Fibroblast of lung (primary cell): Measurements from ENCODE around the gene POU2AF2. TPM values are rescaled to one million over a fixed set of nuclear protein-coding genes. Genes with fewer than 3 reads are reported as not detected.

Source experiments
- DNase-seq, 2 donors: peaks; one replicate each; pipeline versions ENCODE4 v3.0.0 to v3.0.0-alpha.2; 2010; ENCODE audit warnings: low read depth in 2 of 2
- H2AFZ ChIP-seq: 2 replicates; pipeline ENCODE4 v1.5.1; 2012; ENCODE audit warnings: low read length, control low read depth, inconsistent platforms
- H3K27ac ChIP-seq: 2 replicates; pipeline ENCODE4 v1.5.1; 2011; ENCODE audit warnings: low read length, control low read depth; ENCODE audit not compliant: insufficient read depth
- H3K27me3 ChIP-seq: 2 replicates; pipeline ENCODE4 v1.5.1; 2011; ENCODE audit warnings: mild to moderate bottlenecking, low read length; ENCODE audit not compliant: control insufficient read depth, insufficient read depth
- H3K36me3 ChIP-seq: 2 replicates; pipeline ENCODE4 v1.5.1; 2011; ENCODE audit warnings: low read length; ENCODE audit not compliant: control insufficient read depth, insufficient read depth
- H3K4me1 ChIP-seq: 2 replicates; pipeline ENCODE4 v1.5.1; 2011; ENCODE audit warnings: low read length; ENCODE audit not compliant: control insufficient read depth, insufficient read depth; ENCODE audit errors: extremely low read depth
- H3K4me2 ChIP-seq: 2 replicates; pipeline ENCODE4 v1.5.1; 2011; ENCODE audit warnings: low read length, control low read depth; ENCODE audit not compliant: insufficient read depth; ENCODE audit errors: extremely low read depth
- H3K4me3 ChIP-seq, 4 experiments: fragments of 200-600 bp in 1 of 4; sonication (generic) in 1 of 4; replicated peaks in 1 of 4; 2 replicates each; pipeline ENCODE4 v1.5.1; 2011 to 2016; ENCODE audit warnings: low read length in 4 of 4, low read depth in 3 of 4, mild to moderate bottlenecking in 3 of 4, control low read depth in 2 of 4, inconsistent platforms in 1 of 4, mixed read lengths in 1 of 4; ENCODE audit not compliant: insufficient read depth in 1 of 4; ENCODE audit errors: control extremely low read depth in 1 of 4
- H3K79me2 ChIP-seq: 2 replicates; pipeline ENCODE4 v1.5.1; 2012; ENCODE audit warnings: mild to moderate bottlenecking, low read length, inconsistent platforms; ENCODE audit not compliant: control insufficient read depth, insufficient read depth
- H3K9ac ChIP-seq: 2 replicates; pipeline ENCODE4 v1.5.1; 2011; ENCODE audit warnings: mild to moderate bottlenecking, low read length, control low read depth; ENCODE audit not compliant: insufficient read depth
- H3K9me3 ChIP-seq: 2 replicates; pipeline ENCODE4 v1.5.1; 2012; ENCODE audit warnings: low read depth, low read length; ENCODE audit not compliant: control insufficient read depth, insufficient read depth
- H4K20me1 ChIP-seq: 2 replicates; pipeline ENCODE4 v1.5.1; 2011; ENCODE audit warnings: low read length; ENCODE audit not compliant: control insufficient read depth, insufficient read depth; ENCODE audit errors: extremely low read depth
- CTCF ChIP-seq, 2 donors: IDR thresholded peaks in 1 of 2; conservative IDR thresholded peaks in 1 of 2; 1 replicate in 1 of 2; 2 replicates in 1 of 2; pipeline ENCODE4 v1.5.1; 2011 to 2012; ENCODE audit warnings: low read length in 2 of 2, control low read depth in 1 of 2, inconsistent platforms in 1 of 2, low read depth in 1 of 2, mild to moderate bottlenecking in 1 of 2
- EZH2 ChIP-seq: IDR thresholded peaks from 2 replicates; pipeline ENCODE4 v1.5.1; 2012; ENCODE audit warnings: low read length, control low read depth, mild to moderate bottlenecking; ENCODE audit errors: missing control alignments
- polyA plus RNA-seq, 2 donors: library from polyadenylated mRNA; depleted of rRNA in 1 of 2; stranded (reverse) in 1 of 2; unstranded in 1 of 2; fragments of >200 nt; gene quantifications; 2 replicates each; pipeline ENCODE4 v1.2.1, GENCODE V29; 2011 to 2012; ENCODE audit warnings: missing spikeins in 1 of 2
- total RNA-seq: library from RNA; depleted of rRNA; stranded (reverse); fragments of >200 nt; gene quantifications from 2 replicates; pipeline ENCODE4 v1.2.1, GENCODE V29; 2014

POU2AF2 gene
- total and polyA plus RNA-seq, 2 donors (not counting 1 experiment from before 2014, with no cell fraction given): not detected

- no peaks in the 10 kb centered on the region for H3K79me2 ChIP-seq
- no peak overlapping the region for H3K9ac ChIP-seq
- TF ChIP-seq CTCF (conservative IDR thresholded peaks at IDR 0.05 in 1 of 2, IDR thresholded peaks at IDR 0.05 in 1 of 2; ENCODE audit: low read depth in 1 of 2, low read length in 2 of 2) (no peak), EZH2 (no peak)
- H3K27ac ChIP-seq: no peak overlapping the region
- no peak overlapping the region for H3K4me3 ChIP-seq
- no peaks in the 10 kb centered on the region for H4K20me1 ChIP-seq
- no peaks in the 10 kb centered on the region for H3K4me1 ChIP-seq
- H3K36me3 ChIP-seq: no peaks in the 10 kb centered on the region
- no peaks in the 10 kb centered on the region for H3K9me3 ChIP-seq
- DNase-seq: peak in 1 of 2 donors; percentile 27
- no peak overlapping the region for H2AFZ ChIP-seq
- H3K27me3 ChIP-seq: no peaks in the 10 kb centered on the region
- no peak overlapping the region for H3K4me2 ChIP-seq
These were observed 15.9 kb upstream of the POU2AF2 start for GRCh38 chr11:111229604-111230003.

GRCh38 chr11:111230122-111230465 is 15.4 kb upstream of the POU2AF2 start:
- Histone ChIP-seq H3K36me3 (no peaks in the 10 kb centered on the region), H3K79me2 (no peaks in the 10 kb centered on the region), H3K9ac (no peak overlapping the region), H3K4me2 (no peak overlapping the region), H3K27me3 (no peaks in the 10 kb centered on the region), H3K27ac (no peak overlapping the region), H2AFZ (peak overlapping the region; percentile 29), H3K4me1 (no peaks in the 10 kb centered on the region), H4K20me1 (no peaks in the 10 kb centered on the region), H3K9me3 (no peaks in the 10 kb centered on the region), H3K4me3 (no peak overlapping the region)
- no peak for DNase-seq
- TF ChIP-seq CTCF (conservative IDR thresholded peaks at IDR 0.05 in 1 of 2, IDR thresholded peaks at IDR 0.05 in 1 of 2; ENCODE audit: low read depth in 1 of 2, low read length in 2 of 2) (no peak), EZH2 (no peak)

- DNase-seq: peak in 1 of 2 donors; percentile 65
- Histone ChIP-seq H2AFZ (no peak overlapping the region), H3K36me3 (no peaks in the 10 kb centered on the region), H3K4me1 (no peaks in the 10 kb centered on the region), H3K4me3 (no peak overlapping the region), H3K9ac (no peak overlapping the region), H3K27me3 (no peaks in the 10 kb centered on the region), H3K9me3 (no peaks in the 10 kb centered on the region), H3K27ac (no peak overlapping the region), H3K4me2 (no peak overlapping the region), H4K20me1 (no peaks in the 10 kb centered on the region), H3K79me2 (no peaks in the 10 kb centered on the region)
- TF ChIP-seq EZH2 (no peak), CTCF (conservative IDR thresholded peaks at IDR 0.05 in 1 of 2, IDR thresholded peaks at IDR 0.05 in 1 of 2; ENCODE audit: low read depth in 1 of 2, low read length in 2 of 2) (no peak)
These were observed 13.7 kb upstream of the POU2AF2 start for GRCh38 chr11:111231836-111232235.
